NCI-H146 (cell line): ENCODE results near the gene NAV2.

ENCODE experiments used
- DNase-seq: peaks from one replicate; lab custom pipeline; 2025; lab: John Stamatoyannopoulos, UW

NAV2 gene

DNA sequence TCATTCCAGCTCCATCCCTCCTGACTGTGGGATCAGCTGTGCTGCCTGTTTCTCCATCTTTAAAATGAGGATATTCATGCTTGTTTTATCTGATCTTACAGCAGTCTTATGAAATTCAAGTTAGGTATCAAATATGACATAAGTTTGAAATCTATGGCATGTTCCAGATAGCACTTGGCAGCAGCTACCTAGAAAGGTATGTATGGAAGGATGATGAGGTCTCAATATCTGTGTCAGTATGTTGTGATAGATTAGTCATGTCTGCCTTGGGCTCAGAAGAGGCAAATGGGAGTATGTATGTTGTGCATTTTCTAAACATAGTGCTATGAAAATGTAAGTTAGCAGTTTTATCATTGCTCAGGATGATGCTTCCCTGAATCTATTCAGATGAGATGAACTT, 122.1 kb downstream of the NAV2 start:
- no peak for DNase-seq

DNA sequence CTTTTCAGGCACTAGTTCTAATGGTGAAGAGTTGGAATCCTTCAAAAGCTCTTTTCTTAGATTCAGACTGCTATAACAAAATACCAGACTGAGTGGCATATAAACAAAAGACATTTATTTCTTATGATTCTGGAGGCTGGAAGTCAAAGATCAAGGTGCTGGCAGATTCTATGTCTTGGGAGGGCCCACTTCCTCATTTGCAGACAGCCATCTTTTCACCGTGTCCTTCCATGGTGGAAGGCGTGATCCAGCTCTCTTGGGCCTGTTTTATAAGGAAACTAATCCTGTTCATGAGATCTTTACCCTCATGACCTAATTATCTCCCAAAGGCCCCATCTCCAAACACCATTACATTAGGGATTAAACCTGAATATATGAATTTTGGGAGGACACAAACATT, 124.0 kb downstream of the NAV2 start:
- DNase-seq: no peak

GRCh38 chr11:19838994-19839768, 126.5 kb downstream of the NAV2 start:
- no peak for DNase-seq

- DNase-seq: no peak
Observed at GRCh38 chr11:19840961-19841360, 128.3 kb downstream of the NAV2 start.

GRCh38 chr11:19842505-19842904, 129.9 kb downstream of the NAV2 start:
- DNase-seq: no peak

DNA sequence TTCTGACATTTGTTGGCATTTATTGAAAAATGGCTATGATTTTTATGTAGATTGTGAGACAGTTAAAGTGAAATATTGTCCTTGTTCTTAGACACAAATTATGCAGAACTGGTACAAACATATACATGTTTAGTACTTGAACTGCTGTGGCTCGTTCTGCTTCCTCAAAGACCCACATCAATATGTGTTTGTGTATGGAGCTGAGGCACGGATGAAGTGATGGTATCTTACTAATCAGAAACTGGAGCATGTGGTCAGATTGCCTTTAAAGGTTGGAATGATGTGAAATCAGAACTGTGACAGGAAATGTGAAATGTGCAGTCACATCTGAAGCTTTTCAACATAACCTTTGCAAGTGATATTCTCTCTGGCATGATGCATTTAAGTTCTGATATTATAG, 130.4 kb downstream of the NAV2 start:
- DNase-seq: no peak

DNA sequence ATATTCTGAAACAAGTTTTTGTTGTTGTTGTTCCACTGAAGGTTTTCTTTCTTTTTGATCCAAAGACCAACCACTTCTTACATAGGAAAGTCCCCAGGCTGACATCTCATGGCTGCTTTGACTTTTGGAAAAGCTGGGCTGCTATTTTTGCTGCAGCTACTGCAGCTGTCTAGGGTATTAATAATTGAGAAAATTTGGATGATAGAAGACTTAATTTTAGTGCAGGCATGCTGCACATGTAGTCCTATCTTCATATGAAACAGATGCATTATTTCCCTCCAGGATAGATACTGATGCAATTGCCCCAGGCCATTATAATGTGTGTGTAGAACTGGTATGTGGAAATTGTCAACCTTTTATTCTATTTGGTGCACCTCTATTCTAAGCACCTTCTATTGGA, 131.4 kb downstream of the NAV2 start:
- no peak for DNase-seq

DNA sequence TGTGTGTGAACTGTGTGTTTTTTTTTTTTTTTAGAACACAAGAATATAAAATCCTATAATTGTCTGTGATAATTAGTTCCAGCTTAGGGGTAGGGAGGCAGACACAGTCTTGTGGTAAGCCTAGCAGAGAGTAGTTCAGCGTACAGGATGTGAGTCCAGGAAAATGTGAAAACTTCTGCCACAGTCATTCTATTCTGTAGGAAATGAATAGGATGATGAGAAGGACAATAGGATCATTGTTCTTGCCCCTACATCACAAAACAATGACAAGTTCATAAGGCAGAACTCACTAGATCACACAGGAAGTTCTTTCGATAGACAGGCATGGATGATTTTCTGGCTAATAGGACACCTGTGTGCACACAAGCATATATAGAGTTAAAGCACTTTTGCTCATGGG, 132.2 kb downstream of the NAV2 start:
- DNase-seq: no peak

DNA sequence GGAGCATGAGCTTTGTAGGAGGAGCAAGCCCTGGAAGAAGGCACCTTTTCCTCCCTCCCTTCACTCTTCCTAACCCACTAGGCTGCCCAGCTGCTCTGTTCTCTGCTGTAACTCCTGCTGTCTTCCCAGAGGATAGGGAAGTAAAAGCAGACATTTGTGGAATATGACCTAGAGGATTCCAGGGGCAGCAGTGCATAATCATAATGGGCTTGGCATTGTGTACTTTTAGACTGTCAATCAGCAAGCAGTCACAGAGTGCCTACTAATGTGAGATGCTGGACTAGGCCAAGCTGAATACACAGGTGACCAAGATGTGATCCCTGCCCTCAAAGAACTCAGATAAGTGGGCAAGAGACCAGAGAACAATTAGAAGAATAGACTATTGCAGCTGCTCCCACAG, 133.0 kb downstream of the NAV2 start:
- no peak for DNase-seq

GRCh38 chr11:19846654-19847305, 134.1 kb downstream of the NAV2 start:
- DNase-seq: no peak

- no peak for DNase-seq
Observed at GRCh38 chr11:19848219-19848618, 135.6 kb downstream of the NAV2 start.

DNA sequence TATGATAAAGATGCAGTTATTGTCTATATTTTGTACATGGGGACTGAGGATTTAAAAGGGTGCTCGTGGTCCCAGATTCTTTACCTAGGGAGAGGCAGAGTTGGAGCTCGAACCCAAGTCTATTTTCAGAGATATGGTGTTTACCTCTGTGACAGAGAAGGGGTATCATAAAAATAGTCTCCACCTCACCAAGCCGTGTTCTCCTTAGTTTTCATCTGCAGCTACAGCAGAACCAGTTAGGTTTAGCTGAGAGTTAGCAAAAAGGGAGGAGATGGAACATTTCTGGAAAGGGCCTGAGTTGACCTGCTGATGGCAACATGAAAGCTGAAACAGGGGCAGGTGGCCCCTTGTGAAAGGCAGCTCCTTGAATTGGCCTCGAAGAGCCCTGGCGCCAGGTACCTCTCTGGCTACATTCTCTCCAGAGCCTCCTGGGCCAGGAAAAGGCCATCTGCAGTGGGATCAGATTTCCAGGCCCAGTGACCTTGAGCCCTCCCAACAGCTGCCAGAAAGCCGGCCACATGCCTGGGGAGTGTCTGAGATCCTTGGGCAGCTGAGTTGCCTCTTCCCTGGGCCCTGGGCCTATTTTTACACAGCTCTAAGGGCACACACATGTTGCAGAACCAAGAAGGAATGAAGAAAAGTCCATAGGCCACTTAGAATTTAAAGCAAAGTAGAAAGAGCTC, 136.6 kb downstream of the NAV2 start:
- peak; percentile 64 for DNase-seq

DNA sequence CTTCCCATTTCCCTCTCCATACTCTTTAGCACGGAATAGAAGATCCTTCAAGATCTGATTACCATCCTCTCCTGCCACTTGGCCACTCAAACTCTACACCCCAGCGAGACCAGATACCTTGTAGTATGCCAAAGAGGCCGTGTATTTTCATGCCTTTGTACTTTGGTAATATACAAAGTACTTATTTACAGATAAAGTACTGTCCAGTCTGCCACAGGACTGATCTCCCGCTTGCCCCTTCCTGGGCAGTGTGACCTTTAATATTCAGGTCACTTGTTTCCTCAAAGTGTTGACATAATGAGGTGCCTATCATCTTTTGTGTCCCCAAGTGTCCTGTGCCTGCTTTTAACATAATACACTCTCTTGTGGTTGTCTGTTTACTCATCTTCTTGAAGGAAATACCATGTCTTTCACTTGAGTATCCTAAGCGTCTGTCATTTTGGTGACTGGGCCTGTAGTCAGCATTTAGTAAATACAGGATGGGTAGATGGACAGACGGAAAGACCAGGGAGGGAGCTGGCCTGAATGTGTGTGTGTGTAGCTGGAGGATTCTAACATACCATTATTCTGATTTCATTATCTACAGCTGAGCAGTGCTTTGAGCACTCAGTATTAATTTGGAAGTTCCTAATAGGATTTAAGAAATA, 137.4 kb downstream of the NAV2 start:
- no peak for DNase-seq

DNA sequence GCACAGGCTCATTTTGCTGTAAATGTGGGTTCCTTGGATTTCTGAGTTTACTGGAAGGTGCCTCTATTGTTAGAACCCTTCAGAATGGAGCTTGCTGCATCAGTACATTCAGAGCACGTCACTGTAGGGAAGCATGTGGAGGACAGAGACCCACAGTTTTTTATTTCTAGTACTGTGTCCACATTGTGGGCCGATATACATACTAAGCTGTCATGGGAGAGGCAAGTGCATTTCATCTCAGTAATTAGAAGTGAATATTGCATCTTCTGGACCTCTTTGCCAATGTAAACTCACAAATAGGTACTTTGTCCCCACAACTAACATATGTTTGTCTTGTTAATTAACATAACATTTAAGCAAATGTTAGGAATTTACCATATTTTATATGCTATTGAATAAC, 139.7 kb downstream of the NAV2 start:
- no peak for DNase-seq

DNA sequence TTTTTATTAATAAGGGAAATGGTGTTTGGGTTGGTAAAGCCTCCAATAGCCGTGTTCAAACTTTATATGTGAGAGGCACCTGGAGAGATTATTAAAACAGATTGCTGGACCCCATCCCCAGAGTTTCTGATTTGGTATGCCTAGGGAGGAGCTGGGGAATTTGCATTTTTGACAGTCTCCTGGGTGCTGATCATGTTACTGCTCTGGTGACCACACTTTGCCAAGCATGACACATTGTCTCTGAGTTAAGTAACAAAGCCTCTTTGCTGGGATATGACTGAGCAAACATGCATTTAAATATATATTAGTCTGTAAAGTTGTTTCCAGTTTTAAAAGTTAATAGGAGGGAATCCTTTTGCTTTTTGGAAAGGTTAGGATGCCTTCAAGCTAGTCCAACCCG, 140.4 kb downstream of the NAV2 start:
- no peak for DNase-seq

- DNase-seq: no peak
Observed at GRCh38 chr11:19853920-19854319, 141.3 kb downstream of the NAV2 start.

DNA sequence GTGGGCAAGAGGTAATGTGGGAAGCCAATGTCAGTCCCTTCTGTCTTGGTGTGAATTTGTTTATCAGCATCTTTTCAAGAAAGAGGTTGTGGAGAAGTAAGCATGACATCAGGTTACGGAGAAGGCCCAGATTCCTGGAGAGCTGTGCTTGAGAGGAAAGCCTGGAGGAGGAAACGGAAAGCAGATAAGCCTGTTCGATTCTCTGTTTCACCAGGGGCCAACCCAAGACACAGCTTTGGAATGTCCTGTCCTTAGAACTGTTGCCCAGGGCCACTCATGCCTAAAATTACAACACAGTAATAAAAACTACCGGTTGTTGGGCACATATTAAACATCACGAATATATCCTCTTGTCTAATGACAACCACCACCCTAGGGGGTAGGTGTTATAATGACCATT, 148.5 kb downstream of the NAV2 start:
- DNase-seq: peak; percentile 15

- DNase-seq: no peak
Observed at GRCh38 chr11:19862091-19862490, 149.5 kb downstream of the NAV2 start.

DNA sequence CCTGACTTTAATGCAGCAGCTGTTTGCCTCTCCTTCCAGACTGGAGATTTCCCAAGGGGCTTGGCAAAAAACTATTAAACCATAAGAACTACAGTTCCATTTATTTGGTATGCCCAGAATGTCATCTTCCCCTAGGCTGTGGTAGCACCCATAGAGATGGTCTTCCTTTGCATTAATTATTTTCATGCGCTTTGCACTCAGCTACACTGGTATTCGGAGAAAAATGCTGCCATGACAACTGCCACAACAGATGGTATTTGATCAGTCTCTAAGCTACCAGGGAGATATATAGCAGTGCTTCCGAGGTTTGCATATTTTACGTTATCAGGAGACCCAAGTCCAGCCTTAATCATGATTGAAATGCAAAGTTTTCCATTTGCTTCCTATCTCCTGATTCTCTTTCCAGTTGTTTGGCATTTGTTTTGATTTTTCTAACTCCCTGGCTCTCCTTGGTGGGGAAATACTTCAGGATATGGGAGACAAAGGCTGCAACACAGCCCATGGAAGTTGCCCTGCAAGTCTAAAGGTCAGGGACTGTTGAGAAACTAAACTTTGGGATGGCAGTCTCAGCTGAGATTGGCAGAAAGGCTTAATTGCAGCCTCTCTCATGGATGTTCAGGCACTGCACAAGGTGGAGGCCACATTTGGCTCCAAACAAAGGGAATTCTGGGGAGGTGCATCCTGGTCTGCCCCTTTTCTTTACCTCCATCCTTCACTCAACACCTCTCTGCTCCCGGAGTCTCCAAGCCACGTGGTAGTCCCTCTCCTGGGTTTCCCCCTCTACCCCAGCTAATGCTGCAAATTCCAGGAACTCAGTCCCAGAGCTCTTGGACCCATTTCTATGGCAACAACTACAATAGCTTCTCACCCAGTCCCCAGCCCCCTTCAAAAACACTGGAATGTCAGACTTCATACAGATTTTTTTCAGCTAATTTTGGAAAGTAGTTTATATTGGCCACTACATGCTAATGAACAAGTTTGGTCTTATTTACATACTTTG, 151.8 kb downstream of the NAV2 start:
- peak; percentile 44 for DNase-seq

DNA sequence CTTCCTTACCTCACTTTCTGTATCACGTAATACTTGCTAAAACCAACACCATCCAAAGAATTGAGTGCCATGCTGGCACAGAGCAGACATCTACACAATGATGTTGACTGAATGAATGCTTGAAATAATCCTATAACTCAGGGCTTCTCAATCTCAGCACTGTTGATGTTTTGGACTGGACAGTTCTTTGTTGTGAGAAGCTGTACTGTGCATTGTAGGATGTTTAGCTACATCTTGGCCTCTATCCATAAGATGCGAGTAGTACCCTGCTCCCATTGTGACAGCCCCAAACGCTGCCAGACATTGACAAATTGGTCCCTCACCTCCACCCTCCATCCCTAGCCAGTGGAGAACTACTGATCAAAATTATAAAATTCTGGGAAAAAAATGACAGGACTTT, 153.4 kb downstream of the NAV2 start:
- no peak for DNase-seq

- DNase-seq: no peak
Observed at GRCh38 chr11:19866521-19866920, 153.9 kb downstream of the NAV2 start.

DNA sequence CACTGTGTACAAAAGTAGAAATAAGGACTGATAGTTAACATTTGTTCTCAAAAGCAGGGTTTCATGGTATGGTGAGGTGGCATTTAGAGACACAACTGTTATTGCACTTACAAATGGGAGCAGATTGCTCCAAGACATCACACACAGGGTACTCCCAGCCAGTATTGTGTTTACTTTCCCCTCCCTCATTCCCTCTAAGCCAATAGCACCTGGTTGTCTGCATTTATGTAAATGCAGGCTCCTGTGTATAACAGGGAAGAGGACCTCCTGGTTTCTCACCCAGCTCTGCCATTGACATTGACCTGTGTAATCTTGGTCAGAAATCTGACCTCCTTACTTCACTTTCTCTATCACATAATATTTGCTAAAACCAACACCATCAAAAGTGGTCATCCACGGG, 154.4 kb downstream of the NAV2 start:
- DNase-seq: peak; percentile 74
